CD4-positive, alpha-beta T cell (primary cell): ENCODE measurements around the gene PLEKHG4B. TPM values are rescaled to one million over a fixed set of nuclear protein-coding genes. Genes with fewer than 3 reads are reported as not detected.

Source experiments
- ATAC-seq: fragments of 200-7000 bp; cut with Tn5 transposase; one replicate; pipeline ENCODE4 v1.10.0; 2022; ENCODE audit warnings: mild to moderate bottlenecking; ENCODE audit not compliant: poor library complexity
- CTCF ChIA-PET: fragments of 350-600 bp; sonication (Branson Sonifier 250); formaldehyde crosslinking; loops from one replicate; lab custom pipeline; 2021; ENCODE audit warnings: antibody characterized with exemption, inconsistent platforms; lab: Charles Lee
- POLR2A ChIA-PET: fragments of 350-600 bp; sonication (Branson Sonifier 250); formaldehyde crosslinking; loops from one replicate; lab custom pipeline; 2021; ENCODE audit warnings: antibody characterized with exemption, inconsistent platforms; lab: Charles Lee
- DNase-seq, 14 experiments: peaks; one replicate each; pipeline ENCODE4 v3.0.0-alpha.2; 2013 to 2020; ENCODE audit warnings: mixed read lengths in 2 of 14
- H3K27ac ChIP-seq, 2 donors: one replicate each; pipeline versions ENCODE4 v1.5.1 to v1.7.0; 2013; ENCODE audit warnings: low read length in 2 of 2, low read depth in 1 of 2, mild to moderate bottlenecking in 1 of 2
- H3K27me3 ChIP-seq, 2 experiments: 1 replicate in 1 of 2; 2 replicates in 1 of 2; pipeline versions ENCODE4 v1.6.1 to v1.7.0; 2013; ENCODE audit warnings: low read length in 2 of 2, control low read depth in 1 of 2, mild to moderate bottlenecking in 1 of 2, moderate library complexity in 1 of 2; ENCODE audit not compliant: insufficient read depth in 2 of 2, control insufficient read depth in 1 of 2
- H3K36me3 ChIP-seq: one replicate; pipeline ENCODE4 v1.6.1; 2013; ENCODE audit warnings: low read length, control low read depth; ENCODE audit not compliant: insufficient read depth
- H3K4me1 ChIP-seq: one replicate; pipeline ENCODE4 v1.6.1; 2013; ENCODE audit warnings: low read length, control low read depth; ENCODE audit not compliant: insufficient read depth
- H3K4me3 ChIP-seq: one replicate; pipeline ENCODE4 v1.5.1; 2013; ENCODE audit warnings: mild to moderate bottlenecking, low read length, moderate library complexity
- H3K9me3 ChIP-seq, 2 experiments: 1 replicate in 1 of 2; 2 replicates in 1 of 2; pipeline versions ENCODE4 v1.6.1 to v1.7.0; 2013; ENCODE audit warnings: low read length in 2 of 2, mild to moderate bottlenecking in 2 of 2, control low read depth in 1 of 2, moderate library complexity in 1 of 2; ENCODE audit not compliant: control insufficient read depth in 1 of 2, insufficient read depth in 1 of 2
- H3K27ac Mint-ChIP-seq: one replicate; pipeline ENCODE4 v1.8.0; 2020; ENCODE audit warnings: mixed read lengths
- H3K27me3 Mint-ChIP-seq: one replicate; pipeline ENCODE4 v1.8.0; 2021; ENCODE audit warnings: mixed read lengths
- H3K36me3 Mint-ChIP-seq: one replicate; pipeline ENCODE4 v1.8.0; 2021; ENCODE audit warnings: low read depth, mixed read lengths
- H3K4me1 Mint-ChIP-seq: one replicate; pipeline ENCODE4 v1.8.0; 2021; ENCODE audit warnings: low read depth, mixed read lengths
- H3K4me3 Mint-ChIP-seq: one replicate; pipeline ENCODE4 v1.8.0; 2020; ENCODE audit warnings: mild to moderate bottlenecking, mixed read lengths
- H3K9me3 Mint-ChIP-seq: one replicate; pipeline ENCODE4 v1.8.0; 2020; ENCODE audit warnings: mixed read lengths
- intact Hi-C, 2 experiments: fragments of 100-400 bp; cut with DNase I in 1 of 2; cut with micrococcal nuclease in 1 of 2; formaldehyde crosslinking; loops; one replicate each; pipeline versions ENCODE4 v1.15.1 to v1.9.0; 2023 to 2025; cut with DNase I, micrococcal nuclease
- polyA plus RNA-seq, 2 donors: library from polyadenylated mRNA; unstranded; fragments of 120-200 nt; gene quantifications; one replicate each; pipeline ENCODE4 v1.2.1, GENCODE V29; 2013
- total RNA-seq, 174 experiments: library from RNA in 2 of 174; stranded (reverse) in 2 of 174; gene quantifications; one replicate each; pipeline ENCODE4 v1.2.3 and lab custom pipeline; 2021 to 2026
- TF ChIP-seq, protein P1 (sequence below): fragments of 200-600 bp; IDR thresholded peaks from one replicate; pipeline ENCODE4 v1.8.0; 2022; ENCODE audit warnings: antibody characterized with exemption, mild to moderate bottlenecking

Gene PLEKHG4B, protein sequence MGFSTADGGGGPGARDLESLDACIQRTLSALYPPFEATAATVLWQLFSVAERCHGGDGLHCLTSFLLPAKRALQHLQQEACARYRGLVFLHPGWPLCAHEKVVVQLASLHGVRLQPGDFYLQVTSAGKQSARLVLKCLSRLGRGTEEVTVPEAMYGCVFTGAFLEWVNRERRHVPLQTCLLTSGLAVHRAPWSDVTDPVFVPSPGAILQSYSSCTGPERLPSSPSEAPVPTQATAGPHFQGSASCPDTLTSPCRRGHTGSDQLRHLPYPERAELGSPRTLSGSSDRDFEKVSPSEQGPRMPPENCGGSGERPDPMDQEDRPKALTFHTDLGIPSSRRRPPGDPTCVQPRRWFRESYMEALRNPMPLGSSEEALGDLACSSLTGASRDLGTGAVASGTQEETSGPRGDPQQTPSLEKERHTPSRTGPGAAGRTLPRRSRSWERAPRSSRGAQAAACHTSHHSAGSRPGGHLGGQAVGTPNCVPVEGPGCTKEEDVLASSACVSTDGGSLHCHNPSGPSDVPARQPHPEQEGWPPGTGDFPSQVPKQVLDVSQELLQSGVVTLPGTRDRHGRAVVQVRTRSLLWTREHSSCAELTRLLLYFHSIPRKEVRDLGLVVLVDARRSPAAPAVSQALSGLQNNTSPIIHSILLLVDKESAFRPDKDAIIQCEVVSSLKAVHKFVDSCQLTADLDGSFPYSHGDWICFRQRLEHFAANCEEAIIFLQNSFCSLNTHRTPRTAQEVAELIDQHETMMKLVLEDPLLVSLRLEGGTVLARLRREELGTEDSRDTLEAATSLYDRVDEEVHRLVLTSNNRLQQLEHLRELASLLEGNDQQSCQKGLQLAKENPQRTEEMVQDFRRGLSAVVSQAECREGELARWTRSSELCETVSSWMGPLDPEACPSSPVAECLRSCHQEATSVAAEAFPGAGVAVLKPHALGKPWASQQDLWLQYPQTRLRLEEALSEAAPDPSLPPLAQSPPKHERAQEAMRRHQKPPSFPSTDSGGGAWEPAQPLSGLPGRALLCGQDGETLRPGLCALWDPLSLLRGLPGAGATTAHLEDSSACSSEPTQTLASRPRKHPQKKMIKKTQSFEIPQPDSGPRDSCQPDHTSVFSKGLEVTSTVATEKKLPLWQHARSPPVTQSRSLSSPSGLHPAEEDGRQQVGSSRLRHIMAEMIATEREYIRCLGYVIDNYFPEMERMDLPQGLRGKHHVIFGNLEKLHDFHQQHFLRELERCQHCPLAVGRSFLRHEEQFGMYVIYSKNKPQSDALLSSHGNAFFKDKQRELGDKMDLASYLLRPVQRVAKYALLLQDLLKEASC (N-terminal part only)
- total RNA-seq (under 1 TPM; 0.17 to 0.36 TPM), total RNA-seq (lab: John Stamatoyannopoulos, UW) (0 to 1.0 (median 0.08) reads per million in 172 experiments)
- 0.10 TPM for polyA plus RNA-seq (2013, experiment 1 of 2)
- polyA plus RNA-seq (2013, experiment 2 of 2) = 0.05 TPM

GRCh38 chr5:91556-92263 is at the start of gene PLEKHG4B:
PLEKHG4B (plus strand) TSS chr5:92168; CDS start chr5:92232, 64 bp downstream.
- Histone ChIP-seq H3K4me3 (no peak within 1 kb of the TSS), H3K27ac (no peak within 1 kb of the TSS), H3K27me3 (peaks cover 45 to 59% of the 10 kb centered on the region in 2 experiments), H3K36me3 (no peaks in the 10 kb centered on the region), H3K9me3 (peaks cover 0 to 15% of the 10 kb centered on the region in 2 experiments), H3K4me1 (no peaks in the 10 kb centered on the region)
- DNase-seq (peak in 1 of 14 experiments; percentile 14), ATAC-seq (no peak)
- intact Hi-C loops = no loop called here
- H3K9me3 Mint-ChIP-seq = no peaks in the 10 kb centered on the region
- peaks cover 73% of the 10 kb centered on the region for H3K27me3 Mint-ChIP-seq
- H3K36me3 Mint-ChIP-seq = no peaks in the 10 kb centered on the region
- POLR2A ChIA-PET = no interaction called here
- TF ChIP-seq, protein P1, sequence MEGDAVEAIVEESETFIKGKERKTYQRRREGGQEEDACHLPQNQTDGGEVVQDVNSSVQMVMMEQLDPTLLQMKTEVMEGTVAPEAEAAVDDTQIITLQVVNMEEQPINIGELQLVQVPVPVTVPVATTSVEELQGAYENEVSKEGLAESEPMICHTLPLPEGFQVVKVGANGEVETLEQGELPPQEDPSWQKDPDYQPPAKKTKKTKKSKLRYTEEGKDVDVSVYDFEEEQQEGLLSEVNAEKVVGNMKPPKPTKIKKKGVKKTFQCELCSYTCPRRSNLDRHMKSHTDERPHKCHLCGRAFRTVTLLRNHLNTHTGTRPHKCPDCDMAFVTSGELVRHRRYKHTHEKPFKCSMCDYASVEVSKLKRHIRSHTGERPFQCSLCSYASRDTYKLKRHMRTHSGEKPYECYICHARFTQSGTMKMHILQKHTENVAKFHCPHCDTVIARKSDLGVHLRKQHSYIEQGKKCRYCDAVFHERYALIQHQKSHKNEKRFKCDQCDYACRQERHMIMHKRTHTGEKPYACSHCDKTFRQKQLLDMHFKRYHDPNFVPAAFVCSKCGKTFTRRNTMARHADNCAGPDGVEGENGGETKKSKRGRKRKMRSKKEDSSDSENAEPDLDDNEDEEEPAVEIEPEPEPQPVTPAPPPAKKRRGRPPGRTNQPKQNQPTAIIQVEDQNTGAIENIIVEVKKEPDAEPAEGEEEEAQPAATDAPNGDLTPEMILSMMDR = no peak
- CTCF ChIA-PET = no interaction called here
- H3K4me3 Mint-ChIP-seq = peak within 1 kb of the TSS; percentile 77
- H3K27ac Mint-ChIP-seq = no peak within 1 kb of the TSS
- H3K4me1 Mint-ChIP-seq = no peaks in the 10 kb centered on the region

- no peaks in the 10 kb centered on the region for H3K36me3 Mint-ChIP-seq
- intact Hi-C loops = no loop called here
- TF ChIP-seq, protein P1 = no peak
- H3K9me3 Mint-ChIP-seq = no peaks in the 10 kb centered on the region
- DNase-seq = no peak
- POLR2A ChIA-PET = no interaction called here
- Histone ChIP-seq H3K27ac (no peak overlapping the region), H3K4me1 (no peaks in the 10 kb centered on the region), H3K9me3 (no peaks in the 10 kb centered on the region), H3K36me3 (no peaks in the 10 kb centered on the region), H3K27me3 (peaks cover 10 to 13% of the 10 kb centered on the region in 2 experiments), H3K4me3 (no peak overlapping the region)
- CTCF ChIA-PET = no interaction called here
- no peak for ATAC-seq
- H3K27me3 Mint-ChIP-seq = peaks cover 45% of the 10 kb centered on the region
- no peak overlapping the region for H3K27ac Mint-ChIP-seq
- no peak overlapping the region for H3K4me3 Mint-ChIP-seq
- H3K4me1 Mint-ChIP-seq = no peaks in the 10 kb centered on the region
These were observed 49.7 kb upstream of the PLEKHG4B start for GRCh38 chr5:42250-42649.
